Measurements from ENCODE around the gene GDPD5. TPM values are rescaled to one million over a fixed set of nuclear protein-coding genes. Genes with fewer than 3 reads are reported as not detected.
A peak's percentile ranks its signal among the peaks of the same experiment; 100 is the strongest.

Gene GDPD5
- total RNA-seq, 1 donor from 2014 or later, result 14.5 TPM

DNA sequence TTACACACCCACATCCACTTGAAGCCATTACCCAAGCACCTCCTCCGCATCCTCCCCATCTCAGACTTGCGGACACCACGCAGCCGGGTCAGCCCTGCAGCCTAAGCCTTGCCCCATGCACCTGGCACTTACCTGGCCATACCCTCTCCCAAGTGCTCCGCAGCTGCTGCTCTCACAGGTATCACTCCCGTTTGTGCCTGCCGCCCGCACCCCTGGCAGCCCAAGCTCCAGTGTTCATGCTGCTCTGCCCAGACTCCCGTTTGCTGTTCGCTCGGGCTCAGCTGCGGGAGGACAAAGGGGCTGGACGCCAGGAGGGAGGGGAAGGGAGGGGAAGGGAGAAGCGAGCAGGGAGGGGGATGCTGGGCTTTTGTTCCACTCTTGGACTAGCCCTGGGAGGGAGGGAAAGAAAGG lies 92.8 kb downstream of the GDPD5 start, which contains the start of gene KLHL35:
KLHL35 (minus strand) TSS at position 293 of the 411 bp plus-strand sequence. CDS start 2,574 bp downstream, outside the sequence.
- Mint-ChIP-seq H3K27me3 (peaks cover 45% of the 10 kb centered on the region), H3K27ac (peak within 1 kb of the TSS; percentile 29), H3K9me3 (peaks cover 8% of the 10 kb centered on the region), H3K36me3 (ENCODE audit: low read depth) (peaks cover 5% of the 10 kb centered on the region), H3K4me1 (peaks cover 23% of the 10 kb centered on the region), H3K4me3 (peak within 1 kb of the TSS; percentile 35)
- intact Hi-C loops (cut with micrococcal nuclease), result no loop called here
- no peak for DNase-seq

DNA sequence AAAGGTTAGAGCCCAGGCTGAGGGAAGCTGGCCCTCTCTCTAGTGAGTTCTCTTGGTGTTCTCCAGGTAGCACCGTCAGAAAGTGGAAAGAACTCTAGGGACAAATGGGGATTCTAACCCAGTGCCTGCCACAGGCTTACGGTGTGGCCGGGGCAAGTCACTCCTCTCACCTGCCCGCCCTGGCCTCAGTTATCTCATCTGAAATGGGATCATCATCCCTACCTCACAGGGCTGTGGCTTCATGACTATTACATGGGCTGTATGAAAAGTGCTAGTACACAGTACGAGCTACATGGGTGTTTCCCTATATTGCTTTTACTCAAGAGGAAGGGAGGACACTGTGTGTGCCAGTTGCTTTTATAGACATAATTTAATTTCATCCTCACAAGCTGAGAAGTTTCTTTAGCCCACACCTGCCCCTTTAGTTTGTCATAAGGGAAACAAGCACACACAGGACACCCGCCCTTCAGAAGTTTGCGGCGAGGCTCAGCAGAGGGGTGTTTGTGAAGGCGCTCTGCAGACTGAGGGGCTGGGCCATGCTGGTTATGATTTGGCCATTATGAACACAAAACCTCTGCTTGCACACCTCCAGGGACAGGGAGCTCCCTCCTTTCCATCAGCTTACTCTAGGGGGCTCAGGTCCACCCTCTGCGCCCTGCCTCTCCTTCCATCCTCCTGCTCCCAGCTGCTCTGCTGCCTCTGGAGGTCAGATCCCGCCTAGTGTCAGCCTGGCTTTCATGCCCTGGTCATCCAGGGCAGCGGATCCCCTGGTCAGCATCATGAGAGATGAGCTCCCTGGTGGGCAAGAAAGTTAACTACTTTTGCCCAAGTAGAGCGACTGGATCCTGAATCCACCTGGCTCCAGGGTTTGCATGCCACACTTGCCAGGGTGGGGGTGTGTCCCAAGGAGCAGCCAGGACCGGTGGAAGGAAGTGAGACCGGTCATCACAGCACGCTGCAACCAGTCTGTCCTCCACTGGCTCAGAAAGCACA lies 93.9 kb downstream of the GDPD5 start:
- peaks cover 5% of the 10 kb centered on the region for H3K36me3 Mint-ChIP-seq (ENCODE audit: low read depth)
- H3K27ac Mint-ChIP-seq, result peak overlapping the region; percentile 29
- H3K4me1 Mint-ChIP-seq, result peaks cover 23% of the 10 kb centered on the region
- peaks cover 8% of the 10 kb centered on the region for H3K9me3 Mint-ChIP-seq
- intact Hi-C loops (cut with micrococcal nuclease), result no loop called here
- peaks cover 50% of the 10 kb centered on the region for H3K27me3 Mint-ChIP-seq
- peak overlapping the region; percentile 75 for H3K4me3 Mint-ChIP-seq
- no peak for DNase-seq

DNA sequence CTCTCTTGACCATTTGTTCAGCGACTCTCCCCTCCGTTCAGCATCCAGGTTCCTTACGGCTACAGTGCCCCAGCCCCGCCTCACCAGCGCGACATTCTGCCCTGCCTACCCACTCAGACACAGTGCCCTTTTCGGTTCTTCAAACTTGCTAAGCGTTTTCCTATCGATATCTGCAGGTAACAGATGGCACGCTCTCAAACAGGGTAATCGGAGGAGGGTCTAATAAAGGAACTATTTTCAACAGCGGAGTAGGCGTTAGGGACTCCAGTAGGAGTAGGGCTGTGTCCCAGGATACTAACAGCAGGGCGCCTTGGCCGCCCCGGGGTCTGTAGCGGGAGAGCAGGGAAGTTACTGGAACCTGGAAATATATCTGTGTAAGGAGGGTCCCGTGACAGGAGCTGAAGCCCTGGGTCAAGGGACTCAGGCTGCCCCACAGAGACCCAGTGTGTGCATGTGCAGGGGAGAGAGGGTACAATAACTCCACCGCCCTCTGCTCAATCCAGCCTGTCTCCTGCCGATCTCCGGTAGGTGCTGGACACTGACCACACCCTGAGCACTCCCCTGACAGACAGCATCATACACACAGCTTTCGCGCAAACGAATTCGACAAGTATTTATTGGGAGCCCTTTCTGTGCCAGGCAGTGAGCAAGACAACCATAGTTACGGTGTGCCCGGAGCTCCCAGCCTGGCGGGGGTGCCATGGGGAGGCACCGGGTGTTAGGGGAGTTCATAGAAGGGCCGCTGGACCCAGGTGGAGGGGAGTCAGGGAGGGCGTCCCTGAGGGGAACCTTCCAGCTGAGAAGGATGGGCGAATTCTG lies 94.8 kb downstream of the GDPD5 start:
- Mint-ChIP-seq H3K36me3 (ENCODE audit: low read depth) (peaks cover 5% of the 10 kb centered on the region), H3K27me3 (peaks cover 50% of the 10 kb centered on the region), H3K9me3 (peaks cover 8% of the 10 kb centered on the region), H3K4me1 (peaks cover 23% of the 10 kb centered on the region), H3K4me3 (peak overlapping the region; percentile 75), H3K27ac (peak overlapping the region; percentile 74)
- intact Hi-C loops (cut with micrococcal nuclease), result no loop called here
- no peak for DNase-seq

DNA sequence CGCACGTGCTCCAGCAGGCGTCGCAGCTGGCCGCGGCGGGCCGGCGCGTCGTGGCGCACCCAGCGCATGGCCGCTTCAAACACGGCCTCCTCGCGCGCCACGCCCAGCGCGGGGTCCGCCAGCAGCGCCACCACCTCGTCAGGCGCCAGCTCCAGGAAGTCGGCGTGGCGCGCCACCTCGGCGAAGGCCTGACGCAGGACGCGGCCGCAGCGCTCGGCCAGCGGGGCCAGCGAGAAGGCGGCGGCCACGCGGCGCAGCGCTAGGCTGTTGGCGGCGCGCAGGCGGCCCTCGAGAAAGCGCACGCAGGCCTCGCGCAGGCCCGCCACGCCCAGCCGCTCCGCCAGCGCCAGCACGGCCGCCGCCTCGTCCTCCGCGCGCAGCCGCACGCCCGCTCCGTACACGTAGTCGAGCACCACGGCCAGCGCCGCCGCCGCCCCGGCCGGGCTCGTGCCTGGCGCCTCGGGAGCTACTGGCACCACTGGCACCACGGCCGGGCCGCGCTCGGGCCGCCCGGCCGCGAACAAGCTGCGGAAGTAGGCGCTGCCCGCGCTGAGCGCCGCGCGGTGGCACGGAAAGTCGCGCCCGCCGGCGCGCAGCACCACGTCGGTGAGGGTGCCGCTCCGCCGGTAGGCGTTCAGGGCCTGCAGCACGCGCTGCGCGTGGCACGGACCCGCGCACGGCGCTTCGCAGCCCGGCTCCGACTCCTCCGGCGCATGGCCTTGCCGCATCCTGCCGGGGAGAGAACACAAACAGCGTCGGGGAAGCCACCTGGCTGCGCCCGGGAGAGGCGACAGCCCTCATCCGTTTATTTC lies 95.6 kb downstream of the GDPD5 start:
- peak; percentile 91 for DNase-seq
- H3K36me3 Mint-ChIP-seq (ENCODE audit: low read depth), result peaks cover 5% of the 10 kb centered on the region
- H3K4me1 Mint-ChIP-seq, result peaks cover 23% of the 10 kb centered on the region
- H3K9me3 Mint-ChIP-seq, result peaks cover 8% of the 10 kb centered on the region
- intact Hi-C loops (cut with micrococcal nuclease), result no loop called here
- H3K27me3 Mint-ChIP-seq, result peaks cover 50% of the 10 kb centered on the region
- peak overlapping the region; percentile 75 for H3K4me3 Mint-ChIP-seq
- H3K27ac Mint-ChIP-seq, result peak overlapping the region; percentile 58

DNA sequence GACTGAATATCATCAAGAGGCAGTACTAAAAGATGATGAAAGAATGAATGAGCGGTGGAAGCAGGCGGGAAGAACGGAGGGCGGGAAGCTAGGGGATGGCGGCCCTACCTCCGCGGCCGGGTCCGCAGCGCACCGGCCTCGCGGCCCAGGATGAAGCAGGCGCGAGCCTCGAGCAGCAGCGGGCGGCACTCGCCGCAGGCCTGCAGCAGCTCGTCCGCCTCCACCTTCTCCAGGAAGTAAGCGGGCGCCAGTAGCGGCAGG lies 96.2 kb downstream of the GDPD5 start:
- intact Hi-C loops (cut with micrococcal nuclease), result no loop called here
- Mint-ChIP-seq H3K4me3 (peak overlapping the region; percentile 78), H3K36me3 (ENCODE audit: low read depth) (peaks cover 5% of the 10 kb centered on the region), H3K27ac (peak overlapping the region; percentile 66), H3K27me3 (peaks cover 50% of the 10 kb centered on the region), H3K4me1 (peaks cover 23% of the 10 kb centered on the region), H3K9me3 (peaks cover 8% of the 10 kb centered on the region)
- no peak for DNase-seq

DNA sequence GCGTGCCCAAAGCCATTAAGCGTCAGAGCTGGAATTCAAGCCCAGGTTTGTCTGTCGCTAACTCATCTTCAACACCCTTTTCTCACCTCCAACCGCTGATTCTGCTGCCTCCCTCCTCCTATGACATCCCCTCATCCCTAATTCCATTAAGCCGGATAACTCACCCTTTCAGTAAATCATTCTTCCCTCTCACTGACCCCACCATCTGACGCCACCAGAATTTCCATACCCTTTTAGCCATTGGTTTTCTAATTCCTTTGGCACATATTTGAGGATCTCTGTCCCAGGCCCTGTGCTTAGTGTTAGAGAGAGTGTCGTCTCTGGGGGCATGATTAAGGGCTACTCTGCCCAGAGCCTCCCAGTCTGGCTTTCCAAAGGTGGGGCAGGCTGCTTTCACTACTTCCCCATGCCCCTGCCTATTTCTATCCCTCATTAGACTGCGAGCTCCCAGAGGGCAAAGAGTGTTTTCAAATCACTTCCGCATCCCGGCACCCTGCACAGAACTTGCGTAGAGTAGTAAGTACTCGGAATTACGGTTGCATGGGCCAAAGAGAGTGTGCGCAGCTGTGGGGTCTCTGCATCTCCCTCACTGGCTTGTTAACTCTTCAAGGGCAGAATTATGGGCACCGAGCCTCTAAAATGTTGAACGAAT lies 96.6 kb downstream of the GDPD5 start:
- peaks cover 50% of the 10 kb centered on the region for H3K27me3 Mint-ChIP-seq
- DNase-seq, result no peak
- H3K4me3 Mint-ChIP-seq, result peak overlapping the region; percentile 78
- peak overlapping the region; percentile 66 for H3K27ac Mint-ChIP-seq
- peaks cover 23% of the 10 kb centered on the region for H3K4me1 Mint-ChIP-seq
- peaks cover 8% of the 10 kb centered on the region for H3K9me3 Mint-ChIP-seq
- H3K36me3 Mint-ChIP-seq (ENCODE audit: low read depth), result peaks cover 5% of the 10 kb centered on the region
- intact Hi-C loops (cut with micrococcal nuclease), result no loop called here

DNA sequence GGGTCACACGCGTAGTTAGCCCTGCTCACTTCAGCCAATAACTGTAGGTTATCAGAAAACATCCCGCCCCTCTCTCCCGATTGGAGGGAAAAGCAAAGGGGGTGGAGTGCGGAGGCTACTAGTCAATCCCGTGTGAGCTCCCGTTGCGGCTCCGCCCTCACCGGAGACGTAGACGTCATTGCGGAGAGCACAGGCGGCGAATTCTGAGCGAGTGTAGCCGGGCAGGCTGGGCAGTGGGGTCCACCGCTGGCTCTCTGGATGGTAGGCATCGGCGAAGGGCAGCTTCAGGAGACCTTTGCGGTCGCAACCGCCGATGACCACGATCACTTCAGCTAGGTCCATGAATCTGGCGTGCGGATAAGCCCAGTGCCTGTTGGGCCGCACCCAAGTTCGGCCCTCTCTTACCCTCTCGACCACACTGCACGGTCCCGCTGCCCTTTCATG lies 97.4 kb downstream of the GDPD5 start:
- intact Hi-C loops (cut with micrococcal nuclease), result no loop called here
- H3K27me3 Mint-ChIP-seq, result peaks cover 48% of the 10 kb centered on the region

DNA sequence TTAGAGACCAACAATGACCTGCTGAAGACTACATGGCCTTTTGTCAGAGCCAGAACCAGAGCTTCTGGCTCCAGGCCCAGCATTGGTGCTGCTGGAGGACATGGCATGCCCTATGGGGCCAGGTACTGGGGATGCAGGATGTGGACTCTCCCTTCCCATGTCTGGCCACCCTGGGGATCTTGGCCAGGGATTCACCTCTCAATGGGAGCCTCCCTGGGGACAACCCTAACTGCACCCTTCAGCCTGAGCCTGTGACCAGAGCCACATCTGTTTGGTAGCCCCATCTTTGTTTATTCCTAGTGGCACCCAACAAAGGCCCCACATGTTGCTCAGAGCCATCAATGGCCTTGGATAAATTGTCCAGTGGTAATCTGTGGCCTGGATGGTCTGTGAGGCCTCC lies 98.6 kb downstream of the GDPD5 start:
- Mint-ChIP-seq H3K9me3 (peaks cover 8% of the 10 kb centered on the region), H3K4me3 (no peak overlapping the region), H3K36me3 (ENCODE audit: low read depth) (peaks cover 10% of the 10 kb centered on the region), H3K4me1 (peaks cover 20% of the 10 kb centered on the region), H3K27me3 (peaks cover 36% of the 10 kb centered on the region), H3K27ac (no peak overlapping the region)
- intact Hi-C loops (cut with micrococcal nuclease), result no loop called here
- no peak for DNase-seq

More for the DNA sequence above, 97.4 kb downstream of the GDPD5 start:
- H3K9me3 Mint-ChIP-seq, result peaks cover 8% of the 10 kb centered on the region
- H3K36me3 Mint-ChIP-seq (ENCODE audit: low read depth), result peaks cover 8% of the 10 kb centered on the region
- DNase-seq, result peak; percentile 90
- H3K27ac Mint-ChIP-seq, result no peak overlapping the region
- H3K4me1 Mint-ChIP-seq, result peaks cover 23% of the 10 kb centered on the region
- H3K4me3 Mint-ChIP-seq, result peak overlapping the region; percentile 65

DNA sequence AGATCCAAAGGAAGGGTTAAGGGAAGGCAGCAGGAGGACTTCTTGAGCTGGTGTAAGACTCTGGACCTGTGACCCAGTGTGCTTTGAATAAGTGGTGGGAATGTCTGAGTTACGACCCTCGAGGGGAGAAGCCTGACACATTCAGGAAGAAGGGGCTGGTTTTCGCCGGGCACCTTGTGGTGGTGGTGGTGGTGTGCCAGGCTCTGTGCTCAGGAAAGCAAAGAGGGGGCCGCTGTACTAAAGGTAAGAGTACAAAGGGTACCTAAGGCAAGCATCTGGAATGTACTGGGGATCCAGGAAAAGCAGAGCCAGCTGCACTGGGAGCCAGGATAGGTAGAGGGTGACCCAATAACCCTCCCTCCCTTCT lies 99.0 kb downstream of the GDPD5 start:
- intact Hi-C loops (cut with micrococcal nuclease), result no loop called here
- peaks cover 20% of the 10 kb centered on the region for H3K4me1 Mint-ChIP-seq
- H3K27ac Mint-ChIP-seq, result no peak overlapping the region
- H3K27me3 Mint-ChIP-seq, result peaks cover 32% of the 10 kb centered on the region
- H3K9me3 Mint-ChIP-seq, result peaks cover 8% of the 10 kb centered on the region
- no peak overlapping the region for H3K4me3 Mint-ChIP-seq
- H3K36me3 Mint-ChIP-seq (ENCODE audit: low read depth), result peaks cover 10% of the 10 kb centered on the region
- DNase-seq, result no peak

DNA sequence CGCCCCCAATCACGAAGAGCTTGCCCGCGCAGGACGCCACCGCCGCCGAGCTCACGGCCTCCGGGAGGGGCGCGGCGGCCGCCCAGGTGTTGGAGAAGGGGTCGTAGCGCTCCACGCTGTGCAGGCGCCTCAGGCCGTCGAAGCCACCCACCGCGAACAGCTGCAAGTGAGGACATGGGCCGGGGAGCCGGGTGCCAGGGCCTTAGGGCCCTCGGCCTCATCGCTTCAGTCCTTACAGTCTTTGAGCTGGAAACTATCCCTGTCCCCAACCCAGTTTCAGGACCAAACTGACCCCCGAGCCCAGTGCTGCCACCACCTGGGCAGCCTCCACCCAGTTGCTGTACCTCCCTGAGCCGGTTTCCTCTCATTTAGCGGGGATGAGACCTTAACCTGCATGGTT lies 100.3 kb downstream of the GDPD5 start:
- Mint-ChIP-seq H3K4me1 (peaks cover 11% of the 10 kb centered on the region), H3K4me3 (no peak overlapping the region), H3K9me3 (peaks cover 8% of the 10 kb centered on the region), H3K36me3 (ENCODE audit: low read depth) (peaks cover 10% of the 10 kb centered on the region), H3K27me3 (peaks cover 19% of the 10 kb centered on the region), H3K27ac (no peak overlapping the region)
- intact Hi-C loops (cut with micrococcal nuclease), result no loop called here
- no peak for DNase-seq

DNA sequence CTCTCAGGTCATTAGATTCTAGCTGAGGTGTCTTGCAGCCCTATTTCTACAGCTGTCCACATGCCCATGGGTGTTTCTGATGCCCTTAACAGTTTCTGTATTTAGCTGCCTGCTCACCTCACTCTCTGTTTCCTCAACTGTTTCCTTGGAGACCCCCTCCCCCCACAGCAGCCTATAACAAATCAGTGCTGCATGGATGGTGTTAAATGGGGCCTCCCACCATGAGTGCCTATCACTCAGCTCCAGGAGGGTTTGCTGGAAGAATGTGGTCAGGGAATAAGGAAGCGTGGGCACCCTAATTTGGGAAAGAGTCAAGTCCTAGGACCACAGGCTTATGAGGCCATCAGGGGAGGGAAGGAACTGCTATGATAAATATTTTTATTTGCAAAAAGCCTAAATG lies 101.3 kb downstream of the GDPD5 start:
- H3K27me3 Mint-ChIP-seq, result peaks cover 18% of the 10 kb centered on the region
- peaks cover 9% of the 10 kb centered on the region for H3K36me3 Mint-ChIP-seq (ENCODE audit: low read depth)
- no peak for DNase-seq
- intact Hi-C loops (cut with micrococcal nuclease), result no loop called here
- peaks cover 7% of the 10 kb centered on the region for H3K9me3 Mint-ChIP-seq
- no peak overlapping the region for H3K4me3 Mint-ChIP-seq
- no peak overlapping the region for H3K27ac Mint-ChIP-seq
- peaks cover 10% of the 10 kb centered on the region for H3K4me1 Mint-ChIP-seq

DNA sequence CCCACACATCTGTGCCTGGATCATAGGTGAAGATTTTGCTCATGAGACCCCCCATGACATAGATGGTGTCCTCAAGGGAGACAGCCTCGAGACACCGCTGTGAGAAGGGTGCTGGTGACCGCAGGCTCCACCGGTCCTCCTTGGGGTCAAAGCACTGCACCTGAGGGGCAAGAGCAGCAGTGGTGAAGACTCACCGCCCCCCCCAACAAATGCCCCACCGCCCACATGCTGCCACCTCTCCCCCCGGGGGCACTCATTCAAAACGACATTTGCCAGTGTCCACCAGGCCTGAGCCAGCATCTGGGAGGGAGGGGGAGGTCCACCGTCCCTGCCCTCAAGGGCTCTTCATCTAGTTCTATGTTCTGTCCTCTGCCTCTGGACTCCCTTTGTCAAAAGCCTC lies 102.0 kb downstream of the GDPD5 start:
- H3K4me1 Mint-ChIP-seq, result peaks cover 4% of the 10 kb centered on the region
- intact Hi-C loops (cut with micrococcal nuclease), result no loop called here
- H3K9me3 Mint-ChIP-seq, result peaks cover under 1% of the 10 kb centered on the region
- H3K27me3 Mint-ChIP-seq, result peaks cover 11% of the 10 kb centered on the region
- H3K4me3 Mint-ChIP-seq, result no peak overlapping the region
- no peak overlapping the region for H3K27ac Mint-ChIP-seq
- DNase-seq, result no peak
- H3K36me3 Mint-ChIP-seq (ENCODE audit: low read depth), result peaks cover 5% of the 10 kb centered on the region
